ENCODE measurements around the gene RAET1G.
"Not testable (repeated sequence)": the region's sequence is repeated elsewhere in the genome, so short reads cannot be mapped to it uniquely, and the experiment has no call there.

The RAET1G gene

GRCh38 chr6:149924933-149925252 is 2.0 kb upstream of the RAET1G start:
- no peak for DNase-seq (ENCODE audit: low spot score)
- Histone ChIP-seq H3K27me3 (ENCODE audit: control insufficient read depth in 3 of 3, insufficient read depth in 3 of 3, low read depth in 1 of 3, low read length in 3 of 3) (peaks cover 27 to 67% (median 60%) of the 10 kb centered on the region in 3 experiments), H3K9ac (ENCODE audit: low read depth, low read length, poor library complexity) (no peak overlapping the region), H3K4me3 (ENCODE audit: low read length in 2 of 2) (no peak overlapping the region), H3K4me2 (ENCODE audit: insufficient read depth, low read length, poor library complexity, severe bottlenecking) (no peak overlapping the region), H3K23ac (ENCODE audit: low read depth, low read length, poor library complexity) (peak overlapping the region; percentile 21), H2AK5ac (ENCODE audit: low read depth, low read length) (peak overlapping the region; percentile 32), H3K4me1 (ENCODE audit: control insufficient read depth in 2 of 2, insufficient read depth in 1 of 2, low read depth in 1 of 2, low read length in 2 of 2) (peaks cover 5 to 8% of the 10 kb centered on the region in 2 donors), H3K18ac (ENCODE audit: low read length) (no peak overlapping the region), H3K79me1 (ENCODE audit: low read depth, low read length) (no peaks in the 10 kb centered on the region), H2BK12ac (ENCODE audit: low read length) (no peak overlapping the region), H2BK5ac (ENCODE audit: low read length) (no peak overlapping the region), H2BK15ac (ENCODE audit: low read length) (no peak overlapping the region), H4K91ac (ENCODE audit: low read depth, low read length, poor library complexity) (no peak overlapping the region), H2AFZ (ENCODE audit: low read length) (peak overlapping the region; percentile 91), H3K9me3 (replicated peaks in 1 of 2; ENCODE audit: control insufficient read depth in 2 of 2, insufficient read depth in 1 of 2, low read depth in 1 of 2, low read length in 2 of 2) (peaks cover 2 to 5% of the 10 kb centered on the region in 2 donors), H3K36me3 (replicated peaks in 1 of 2; ENCODE audit: control insufficient read depth in 2 of 2, insufficient read depth in 2 of 2, low read length in 2 of 2) (no peaks in the 10 kb centered on the region), H3K27ac (replicated peaks; ENCODE audit: low read length) (no peak overlapping the region), H4K8ac (ENCODE audit: low read depth, low read length) (no peak overlapping the region), H3K14ac (ENCODE audit: low read length) (no peak overlapping the region), H2BK120ac (ENCODE audit: low read depth, low read length) (no peak overlapping the region), H3K4ac (ENCODE audit: low read length) (no peak overlapping the region)
- WGBS, 2 donors (ENCODE audit: extremely low coverage in 2 of 2, insufficient read length in 2 of 2, insufficient replicate concordance in 1 of 2): no CpG with 5 or more reads among the region's 4 CpGs

DNA sequence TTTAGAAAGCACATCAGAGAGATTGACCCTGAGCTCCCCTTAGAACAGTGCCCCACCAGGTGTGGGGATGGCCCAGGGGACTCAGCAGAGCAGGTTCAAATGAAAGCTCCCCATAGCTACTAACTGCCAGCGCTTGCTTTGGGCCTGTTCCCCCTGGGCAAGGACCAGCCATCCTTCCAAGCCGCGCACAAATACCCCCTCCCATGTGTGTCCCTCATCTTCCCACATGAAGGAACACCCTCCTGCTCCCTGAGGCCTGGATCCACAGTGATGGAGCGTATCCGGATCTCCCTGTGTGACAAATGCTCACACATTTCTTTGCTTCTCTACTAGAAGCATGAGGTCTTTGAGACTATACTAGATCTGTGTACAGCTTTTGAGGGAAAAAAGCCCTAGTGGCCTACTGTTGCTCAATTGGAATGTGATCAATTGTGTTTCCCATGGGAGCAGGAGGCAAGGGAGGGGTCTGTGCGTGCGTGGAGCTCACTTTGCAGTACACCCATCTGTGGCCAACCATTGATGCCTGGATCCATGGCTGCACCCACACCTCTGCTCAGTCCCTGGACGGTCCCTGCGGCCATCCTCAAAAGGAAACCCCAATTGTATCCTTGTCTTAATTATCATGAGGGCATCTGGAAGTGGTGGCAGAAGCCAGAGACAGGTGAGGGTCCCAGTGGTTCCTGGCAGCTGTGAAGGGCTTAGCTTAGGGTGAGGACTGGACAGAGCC is 1.4 kb upstream of the RAET1G start:
- Histone ChIP-seq H3K27ac (replicated peaks; ENCODE audit: low read length) (no peak overlapping the region), H3K27me3 (ENCODE audit: control insufficient read depth in 3 of 3, insufficient read depth in 3 of 3, low read depth in 1 of 3, low read length in 3 of 3) (peaks cover 27 to 64% (median 61%) of the 10 kb centered on the region in 3 experiments), H2BK12ac (ENCODE audit: low read length) (no peak overlapping the region), H3K18ac (ENCODE audit: low read length) (no peak overlapping the region), H2BK5ac (ENCODE audit: low read length) (no peak overlapping the region), H3K9me3 (replicated peaks in 1 of 2; ENCODE audit: control insufficient read depth in 2 of 2, insufficient read depth in 1 of 2, low read depth in 1 of 2, low read length in 2 of 2) (peaks cover 2 to 5% of the 10 kb centered on the region in 2 donors), H3K23ac (ENCODE audit: low read depth, low read length, poor library complexity) (peak overlapping the region; percentile 21), H2BK120ac (ENCODE audit: low read depth, low read length) (no peak overlapping the region), H4K8ac (ENCODE audit: low read depth, low read length) (no peak overlapping the region), H3K14ac (ENCODE audit: low read length) (no peak overlapping the region), H3K36me3 (replicated peaks in 1 of 2; ENCODE audit: control insufficient read depth in 2 of 2, insufficient read depth in 2 of 2, low read length in 2 of 2) (no peaks in the 10 kb centered on the region), H3K79me1 (ENCODE audit: low read depth, low read length) (no peaks in the 10 kb centered on the region), H3K9ac (ENCODE audit: low read depth, low read length, poor library complexity) (no peak overlapping the region), H3K4ac (ENCODE audit: low read length) (no peak overlapping the region), H2AK5ac (ENCODE audit: low read depth, low read length) (no peak overlapping the region), H3K4me2 (ENCODE audit: insufficient read depth, low read length, poor library complexity, severe bottlenecking) (no peak overlapping the region), H2BK15ac (ENCODE audit: low read length) (no peak overlapping the region), H3K4me3 (ENCODE audit: low read length in 2 of 2) (no peak overlapping the region), H2AFZ (ENCODE audit: low read length) (no peak overlapping the region), H4K91ac (ENCODE audit: low read depth, low read length, poor library complexity) (no peak overlapping the region), H3K4me1 (ENCODE audit: control insufficient read depth in 2 of 2, insufficient read depth in 1 of 2, low read depth in 1 of 2, low read length in 2 of 2) (peaks cover 5 to 8% of the 10 kb centered on the region in 2 donors)
- DNase-seq (ENCODE audit: low spot score): no peak
- WGBS, 2 donors (ENCODE audit: extremely low coverage in 2 of 2, insufficient read length in 2 of 2, insufficient replicate concordance in 1 of 2): no CpG with 5 or more reads among the region's 9 CpGs

- no peak overlapping the region for H3K27ac ChIP-seq (replicated peaks; ENCODE audit: low read length)
- no peak overlapping the region for H3K14ac ChIP-seq (ENCODE audit: low read length)
- peaks cover 27 to 66% (median 59%) of the 10 kb centered on the region in 3 experiments for H3K27me3 ChIP-seq (ENCODE audit: control insufficient read depth in 3 of 3, insufficient read depth in 3 of 3, low read depth in 1 of 3, low read length in 3 of 3)
- no peak overlapping the region for H3K18ac ChIP-seq (ENCODE audit: low read length)
- no peaks in the 10 kb centered on the region for H3K36me3 ChIP-seq (replicated peaks in 1 of 2; ENCODE audit: control insufficient read depth in 2 of 2, insufficient read depth in 2 of 2, low read length in 2 of 2)
- H3K23ac ChIP-seq (ENCODE audit: low read depth, low read length, poor library complexity): no peak overlapping the region
- H3K4me2 ChIP-seq (ENCODE audit: insufficient read depth, low read length, poor library complexity, severe bottlenecking): peak overlapping the region; percentile 91
- H3K4ac ChIP-seq (ENCODE audit: low read length): no peak overlapping the region
- H3K4me3 ChIP-seq (ENCODE audit: low read length in 2 of 2): peak overlapping the region; percentile 53 to 56
- H3K79me1 ChIP-seq (ENCODE audit: low read depth, low read length): no peaks in the 10 kb centered on the region
- H2BK12ac ChIP-seq (ENCODE audit: low read length): no peak overlapping the region
- H3K9ac ChIP-seq (ENCODE audit: low read depth, low read length, poor library complexity): no peak overlapping the region
- no peak overlapping the region for H2BK15ac ChIP-seq (ENCODE audit: low read length)
- H2AK5ac ChIP-seq (ENCODE audit: low read depth, low read length): no peak overlapping the region
- H3K4me1 ChIP-seq (ENCODE audit: control insufficient read depth in 2 of 2, insufficient read depth in 1 of 2, low read depth in 1 of 2, low read length in 2 of 2): peaks cover 5 to 8% of the 10 kb centered on the region in 2 donors
- H2BK5ac ChIP-seq (ENCODE audit: low read length): no peak overlapping the region
- H4K91ac ChIP-seq (ENCODE audit: low read depth, low read length, poor library complexity): no peak overlapping the region
- peaks cover 2 to 5% of the 10 kb centered on the region in 2 donors for H3K9me3 ChIP-seq (replicated peaks in 1 of 2; ENCODE audit: control insufficient read depth in 2 of 2, insufficient read depth in 1 of 2, low read depth in 1 of 2, low read length in 2 of 2)
- H4K8ac ChIP-seq (ENCODE audit: low read depth, low read length): no peak overlapping the region
- H2BK120ac ChIP-seq (ENCODE audit: low read depth, low read length): no peak overlapping the region
- H2AFZ ChIP-seq (ENCODE audit: low read length): peak overlapping the region; percentile 98
- WGBS, 2 donors (ENCODE audit: extremely low coverage in 2 of 2, insufficient read length in 2 of 2, insufficient replicate concordance in 1 of 2): no CpG with 5 or more reads among the region's 33 CpGs
- DNase-seq (ENCODE audit: low spot score): no peak
Measured at GRCh38 chr6:149923327-149923986, 536 bp upstream of the RAET1G start.

DNA sequence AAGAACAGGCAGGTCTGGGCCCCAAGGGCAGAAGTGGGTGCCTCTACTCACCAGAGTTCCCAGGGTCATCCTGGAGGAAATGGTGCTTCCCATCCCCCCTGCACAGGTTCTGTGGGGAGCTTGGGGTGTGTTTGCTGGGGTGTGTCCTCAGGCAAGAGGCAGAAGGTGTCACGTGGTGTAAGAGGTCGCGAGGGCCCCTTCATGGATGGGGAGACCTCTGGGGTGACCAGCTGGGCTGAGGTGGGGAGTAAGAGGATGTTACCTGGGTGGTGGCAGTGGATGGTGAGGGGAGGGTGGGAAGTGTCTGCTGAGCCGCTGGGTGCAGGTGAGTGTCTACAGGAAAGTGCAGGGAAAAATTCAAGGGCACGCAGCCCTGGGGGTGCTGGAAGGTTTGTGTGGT is 830 bp downstream of the RAET1G start:
- H3K36me3 ChIP-seq (replicated peaks in 1 of 2; ENCODE audit: control insufficient read depth in 2 of 2, insufficient read depth in 2 of 2, low read length in 2 of 2); H3K23ac ChIP-seq (ENCODE audit: low read depth, low read length, poor library complexity); H2BK12ac ChIP-seq (ENCODE audit: low read length); H2BK120ac ChIP-seq (ENCODE audit: low read depth, low read length); H2AK5ac ChIP-seq (ENCODE audit: low read depth, low read length); DNase-seq (ENCODE audit: low spot score); H3K4me2 ChIP-seq (ENCODE audit: insufficient read depth, low read length, poor library complexity, severe bottlenecking); H2BK5ac ChIP-seq (ENCODE audit: low read length); H4K91ac ChIP-seq (ENCODE audit: low read depth, low read length, poor library complexity); H3K9me3 ChIP-seq (replicated peaks in 1 of 2; ENCODE audit: control insufficient read depth in 2 of 2, insufficient read depth in 1 of 2, low read depth in 1 of 2, low read length in 2 of 2); H3K14ac ChIP-seq (ENCODE audit: low read length); H3K4ac ChIP-seq (ENCODE audit: low read length); H4K8ac ChIP-seq (ENCODE audit: low read depth, low read length); H3K18ac ChIP-seq (ENCODE audit: low read length); H3K79me1 ChIP-seq (ENCODE audit: low read depth, low read length); H3K27ac ChIP-seq (replicated peaks; ENCODE audit: low read length); H3K9ac ChIP-seq (ENCODE audit: low read depth, low read length, poor library complexity); H3K4me1 ChIP-seq (ENCODE audit: control insufficient read depth in 2 of 2, insufficient read depth in 1 of 2, low read depth in 1 of 2, low read length in 2 of 2); H2BK15ac ChIP-seq (ENCODE audit: low read length): not testable (repeated sequence)
- H3K27me3 ChIP-seq (ENCODE audit: control insufficient read depth in 3 of 3, insufficient read depth in 3 of 3, low read depth in 1 of 3, low read length in 3 of 3): peaks cover 27 to 75% (median 59%) of the 10 kb centered on the region in 3 experiments
- no CpG with 5 or more reads among the region's 5 CpGs for WGBS, 2 donors (ENCODE audit: extremely low coverage in 2 of 2, insufficient read length in 2 of 2, insufficient replicate concordance in 1 of 2)
- H2AFZ ChIP-seq (ENCODE audit: low read length): peak overlapping the region; percentile 98
- peak overlapping the region; percentile 56 to 82 for H3K4me3 ChIP-seq (ENCODE audit: low read length in 2 of 2)
